ENCODE measurements around the gene NKX2-3. TPM values are rescaled to one million over a fixed set of nuclear protein-coding genes. Genes with fewer than 3 reads are reported as not detected.
A peak's percentile ranks its signal among the peaks of the same experiment; 100 is the strongest.

NKX2-3 gene
- total and polyA plus RNA-seq, 7 experiments from 2014 or later: not detected

- Mint-ChIP-seq H3K9me3 (no peaks in the 10 kb centered on the region), H3K27me3 (peaks cover 39 to 69% (median 57%) of the 10 kb centered on the region in 5 donors), H3K4me1 (peaks cover 0 to 8% (median 0%) of the 10 kb centered on the region in 7 donors), H3K27ac (no peak overlapping the region), H3K4me3 (no peak overlapping the region), H3K36me3 (no peaks in the 10 kb centered on the region)
- H3K4me1 ChIP-seq (ENCODE audit: control insufficient read depth in 2 of 2, insufficient read depth in 2 of 2, low read length in 2 of 2): peaks cover 0 to 9% of the 10 kb centered on the region in 2 donors
- no peak for DNase-seq
- no peaks in the 10 kb centered on the region for H3K36me3 ChIP-seq (ENCODE audit: control insufficient read depth in 2 of 3, insufficient read depth in 3 of 3, low read length in 3 of 3)
- ChIA-PET POLR2A (no interaction called here), CTCF (no interaction called here)
- H3K9me3 ChIP-seq (ENCODE audit: control insufficient read depth in 2 of 3, low read length in 3 of 3): no peaks in the 10 kb centered on the region
- no peak for ATAC-seq
- no peak overlapping the region for H3K27ac ChIP-seq (ENCODE audit: low read depth, low read length)
- H3K27me3 ChIP-seq (ENCODE audit: control insufficient read depth in 2 of 2, insufficient read depth in 2 of 2, low read length in 2 of 2): no peaks in the 10 kb centered on the region
- no peak overlapping the region for H3K4me3 ChIP-seq (ENCODE audit: low read length)
- intact Hi-C loops (cut with micrococcal nuclease): no loop called here
Observed at GRCh38 chr10:99555371-99555770, 22.6 kb downstream of the NKX2-3 start.

- Histone ChIP-seq H3K4me1 (ENCODE audit: control insufficient read depth in 2 of 2, insufficient read depth in 2 of 2, low read length in 2 of 2) (peaks cover 0 to 9% of the 10 kb centered on the region in 2 donors), H3K27me3 (ENCODE audit: control insufficient read depth in 2 of 2, insufficient read depth in 2 of 2, low read length in 2 of 2) (no peaks in the 10 kb centered on the region), H3K4me3 (ENCODE audit: low read length) (no peak overlapping the region), H3K36me3 (ENCODE audit: control insufficient read depth in 2 of 3, insufficient read depth in 3 of 3, low read length in 3 of 3) (no peaks in the 10 kb centered on the region), H3K27ac (ENCODE audit: low read depth, low read length) (no peak overlapping the region), H3K9me3 (ENCODE audit: control insufficient read depth in 2 of 3, low read length in 3 of 3) (no peaks in the 10 kb centered on the region)
- H3K9me3 Mint-ChIP-seq: no peaks in the 10 kb centered on the region
- intact Hi-C loops (cut with micrococcal nuclease): no loop called here
- peaks cover 35 to 65% (median 60%) of the 10 kb centered on the region in 5 donors for H3K27me3 Mint-ChIP-seq
- CTCF ChIA-PET: no interaction called here
- no peaks in the 10 kb centered on the region for H3K36me3 Mint-ChIP-seq
- H3K27ac Mint-ChIP-seq: no peak overlapping the region
- DNase-seq: no peak
- H3K4me1 Mint-ChIP-seq: peaks cover 0 to 8% (median 0%) of the 10 kb centered on the region in 7 donors
- no peak overlapping the region for H3K4me3 Mint-ChIP-seq
- POLR2A ChIA-PET: no interaction called here
- no peak for ATAC-seq
Observed at GRCh38 chr10:99555825-99556523, 23.2 kb downstream of the NKX2-3 start.

- Histone ChIP-seq H3K4me3 (ENCODE audit: low read length) (no peak overlapping the region), H3K4me1 (ENCODE audit: control insufficient read depth in 2 of 2, insufficient read depth in 2 of 2, low read length in 2 of 2) (peaks cover 0 to 9% of the 10 kb centered on the region in 2 donors), H3K27ac (ENCODE audit: low read depth, low read length) (no peak overlapping the region), H3K27me3 (ENCODE audit: control insufficient read depth in 2 of 2, insufficient read depth in 2 of 2, low read length in 2 of 2) (no peaks in the 10 kb centered on the region), H3K36me3 (ENCODE audit: control insufficient read depth in 2 of 3, insufficient read depth in 3 of 3, low read length in 3 of 3) (no peaks in the 10 kb centered on the region), H3K9me3 (ENCODE audit: control insufficient read depth in 2 of 3, low read length in 3 of 3) (no peaks in the 10 kb centered on the region)
- ATAC-seq (no peak), DNase-seq (no peak)
- no peaks in the 10 kb centered on the region for H3K9me3 Mint-ChIP-seq
- H3K36me3 Mint-ChIP-seq: no peaks in the 10 kb centered on the region
- no peak overlapping the region for H3K27ac Mint-ChIP-seq
- intact Hi-C loops (cut with micrococcal nuclease): no loop called here
- H3K4me1 Mint-ChIP-seq: peaks cover 0 to 8% (median 0%) of the 10 kb centered on the region in 7 donors
- ChIA-PET CTCF (no interaction called here), POLR2A (no interaction called here)
- H3K4me3 Mint-ChIP-seq: no peak overlapping the region
- peaks cover 33 to 55% (median 51%) of the 10 kb centered on the region in 5 donors for H3K27me3 Mint-ChIP-seq
Observed at GRCh38 chr10:99557044-99557443, 24.3 kb downstream of the NKX2-3 start.

GRCh38 chr10:99558708-99559107 lies 26.0 kb downstream of the NKX2-3 start:
- POLR2A ChIA-PET: no interaction called here
- H3K27ac Mint-ChIP-seq: no peak overlapping the region

GRCh38 chr10:99560277-99561126 lies 27.8 kb downstream of the NKX2-3 start:
- H3K4me3 ChIP-seq (ENCODE audit: low read length): no peak overlapping the region
- Mint-ChIP-seq H3K27ac (peak overlapping the region in 1 of 9 donors; percentile 28), H3K4me3 (no peak overlapping the region), H3K27me3 (peaks cover 15 to 36% (median 32%) of the 10 kb centered on the region in 5 donors), H3K4me1 (peaks cover 0 to 8% (median 0%) of the 10 kb centered on the region in 7 donors), H3K9me3 (no peaks in the 10 kb centered on the region), H3K36me3 (no peaks in the 10 kb centered on the region)
- DNase-seq (peak in 6 of 9 donors; percentile 9 to 35 (median 27)), ATAC-seq (peak; percentile 41)
- no peaks in the 10 kb centered on the region for H3K9me3 ChIP-seq (ENCODE audit: control insufficient read depth in 2 of 3, low read length in 3 of 3)
- no peaks in the 10 kb centered on the region for H3K36me3 ChIP-seq (ENCODE audit: control insufficient read depth in 2 of 3, insufficient read depth in 3 of 3, low read length in 3 of 3)
- intact Hi-C loops (cut with micrococcal nuclease): loop anchor here (1.0 kb wide), 2 partner anchors 52 to 151 kb away; no protein-coding TSS in a partner anchor
- CTCF ChIA-PET: interaction anchor here (0.6 to 1.2 kb wide), 5 partner anchors 17 to 152 kb away, joined by 3 to 7 read pairs (median 3); no protein-coding TSS in a partner anchor
- no peak overlapping the region for H3K27ac ChIP-seq (ENCODE audit: low read depth, low read length)
- peaks cover 0 to 7% of the 10 kb centered on the region in 2 donors for H3K4me1 ChIP-seq (ENCODE audit: control insufficient read depth in 2 of 2, insufficient read depth in 2 of 2, low read length in 2 of 2)
- POLR2A ChIA-PET: no interaction called here
- H3K27me3 ChIP-seq (ENCODE audit: control insufficient read depth in 2 of 2, insufficient read depth in 2 of 2, low read length in 2 of 2): no peaks in the 10 kb centered on the region

More at GRCh38 chr10:99558708-99559107, 26.0 kb downstream of the NKX2-3 start:
- Histone ChIP-seq H3K27ac (ENCODE audit: low read depth, low read length) (no peak overlapping the region), H3K36me3 (ENCODE audit: control insufficient read depth in 2 of 3, insufficient read depth in 3 of 3, low read length in 3 of 3) (no peaks in the 10 kb centered on the region), H3K27me3 (ENCODE audit: control insufficient read depth in 2 of 2, insufficient read depth in 2 of 2, low read length in 2 of 2) (no peaks in the 10 kb centered on the region), H3K9me3 (ENCODE audit: control insufficient read depth in 2 of 3, low read length in 3 of 3) (no peaks in the 10 kb centered on the region), H3K4me1 (ENCODE audit: control insufficient read depth in 2 of 2, insufficient read depth in 2 of 2, low read length in 2 of 2) (peaks cover 0 to 9% of the 10 kb centered on the region in 2 donors), H3K4me3 (ENCODE audit: low read length) (no peak overlapping the region)
- CTCF ChIA-PET: interaction anchor here (0.7 kb wide), 1 partner anchor 592 kb away, joined by 7 read pairs; no protein-coding TSS in a partner anchor
- DNase-seq (no peak), ATAC-seq (no peak)
- Mint-ChIP-seq H3K9me3 (no peaks in the 10 kb centered on the region), H3K4me3 (no peak overlapping the region), H3K4me1 (peaks cover 0 to 8% (median 0%) of the 10 kb centered on the region in 7 donors), H3K27me3 (peaks cover 29 to 49% (median 45%) of the 10 kb centered on the region in 5 donors), H3K36me3 (no peaks in the 10 kb centered on the region)
- intact Hi-C loops (cut with micrococcal nuclease): no loop called here

- Histone ChIP-seq H3K4me1 (ENCODE audit: control insufficient read depth in 2 of 2, insufficient read depth in 2 of 2, low read length in 2 of 2) (no peaks in the 10 kb centered on the region), H3K27me3 (ENCODE audit: control insufficient read depth in 2 of 2, insufficient read depth in 2 of 2, low read length in 2 of 2) (no peaks in the 10 kb centered on the region), H3K36me3 (ENCODE audit: control insufficient read depth in 2 of 3, insufficient read depth in 3 of 3, low read length in 3 of 3) (no peaks in the 10 kb centered on the region), H3K4me3 (ENCODE audit: low read length) (no peak overlapping the region), H3K9me3 (ENCODE audit: control insufficient read depth in 2 of 3, low read length in 3 of 3) (no peaks in the 10 kb centered on the region), H3K27ac (ENCODE audit: low read depth, low read length) (no peak overlapping the region)
- no peak overlapping the region for H3K4me3 Mint-ChIP-seq
- peaks cover 18 to 40% (median 39%) of the 10 kb centered on the region in 5 donors for H3K27me3 Mint-ChIP-seq
- H3K27ac Mint-ChIP-seq: no peak overlapping the region
- POLR2A ChIA-PET: no interaction called here
- no peaks in the 10 kb centered on the region for H3K4me1 Mint-ChIP-seq
- no peaks in the 10 kb centered on the region for H3K36me3 Mint-ChIP-seq
- CTCF ChIA-PET: no interaction called here
- no peak for ATAC-seq
- DNase-seq: no peak
- intact Hi-C loops (cut with micrococcal nuclease): no loop called here
- H3K9me3 Mint-ChIP-seq: peaks cover 0 to 2% (median 0%) of the 10 kb centered on the region in 11 donors
Observed at GRCh38 chr10:99562631-99563030, 29.9 kb downstream of the NKX2-3 start.

All from naive thymus-derived CD4-positive, alpha-beta T cell (primary cell).